Measurements from ENCODE around the gene HSP90AA1. TPM values are rescaled to one million over a fixed set of nuclear protein-coding genes. Genes with fewer than 3 reads are reported as not detected.

The HSP90AA1 gene
- total and polyA plus RNA-seq, 2 of the 8 experiments (the other 6 are each of a cell fraction or from before 2014, with no cell fraction given), result 339 to 878 TPM

GRCh38 chr14:102050026-102050405 is 36.8 kb downstream of the HSP90AA1 start (continued):
- TF ChIP-seq ZNF274 (IDR thresholded peaks at IDR 0.05; ENCODE audit: borderline replicate concordance, extremely low read depth, low read length), result no peak
- no peak for TF ChIP-seq EGR1 (IDR thresholded peaks at IDR 0.05; ENCODE audit: borderline replicate concordance, low read depth, low read length)
- no peak for TF ChIP-seq TAF1 (IDR thresholded peaks at IDR 0.05; ENCODE audit: low read depth, low read length)
- TF ChIP-seq KDM5A (IDR thresholded peaks at IDR 0.05; ENCODE audit: low read length), result no peak
- TF ChIP-seq SIX5 (IDR thresholded peaks at IDR 0.05; ENCODE audit: low read depth, low read length), result no peak
- TF ChIP-seq SUZ12 (IDR thresholded peaks at IDR 0.05; ENCODE audit: low read length), result no peak
- no peak for TF ChIP-seq HDAC2 (IDR thresholded peaks at IDR 0.05; ENCODE audit: borderline replicate concordance in 1 of 2, low read depth in 2 of 2, low read length in 2 of 2)
- TF ChIP-seq, protein P1, sequence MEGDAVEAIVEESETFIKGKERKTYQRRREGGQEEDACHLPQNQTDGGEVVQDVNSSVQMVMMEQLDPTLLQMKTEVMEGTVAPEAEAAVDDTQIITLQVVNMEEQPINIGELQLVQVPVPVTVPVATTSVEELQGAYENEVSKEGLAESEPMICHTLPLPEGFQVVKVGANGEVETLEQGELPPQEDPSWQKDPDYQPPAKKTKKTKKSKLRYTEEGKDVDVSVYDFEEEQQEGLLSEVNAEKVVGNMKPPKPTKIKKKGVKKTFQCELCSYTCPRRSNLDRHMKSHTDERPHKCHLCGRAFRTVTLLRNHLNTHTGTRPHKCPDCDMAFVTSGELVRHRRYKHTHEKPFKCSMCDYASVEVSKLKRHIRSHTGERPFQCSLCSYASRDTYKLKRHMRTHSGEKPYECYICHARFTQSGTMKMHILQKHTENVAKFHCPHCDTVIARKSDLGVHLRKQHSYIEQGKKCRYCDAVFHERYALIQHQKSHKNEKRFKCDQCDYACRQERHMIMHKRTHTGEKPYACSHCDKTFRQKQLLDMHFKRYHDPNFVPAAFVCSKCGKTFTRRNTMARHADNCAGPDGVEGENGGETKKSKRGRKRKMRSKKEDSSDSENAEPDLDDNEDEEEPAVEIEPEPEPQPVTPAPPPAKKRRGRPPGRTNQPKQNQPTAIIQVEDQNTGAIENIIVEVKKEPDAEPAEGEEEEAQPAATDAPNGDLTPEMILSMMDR (IDR thresholded peaks at IDR 0.05; ENCODE audit: control extremely low read depth in 1 of 3, insufficient read depth in 1 of 3, low read depth in 1 of 3, low read length in 3 of 3), result no peak
- no peak for TF ChIP-seq JUND (IDR thresholded peaks at IDR 0.05; ENCODE audit: low read length)

All from H1 (cell line).